Measurements from ENCODE around the gene RAPSN.

GRCh38 chr11:47408598-47409439, 40.1 kb downstream of the RAPSN start:
- no peak for TF ChIP-seq POLR2A (IDR thresholded peaks at IDR 0.05; ENCODE audit: low read depth, low read length)
- no peak for TF ChIP-seq POLR2AphosphoS5 (IDR thresholded peaks at IDR 0.05; ENCODE audit: low read depth, low read length)
- TF ChIP-seq TAF1 (IDR thresholded peaks at IDR 0.05; ENCODE audit: low read depth, low read length): no peak
- no peak for TF ChIP-seq PAX5 (IDR thresholded peaks at IDR 0.05; ENCODE audit: insufficient read depth, low read length, severe bottlenecking)
- TF ChIP-seq SPI1 (IDR thresholded peaks at IDR 0.05; ENCODE audit: low read depth, low read length): no peak
- no peak for TF ChIP-seq POU2F2 (IDR thresholded peaks at IDR 0.05; ENCODE audit: low read depth, low read length)

Measured in GM12891 (cell line).